Measurements from ENCODE around the gene PLA2G2E. TPM values are rescaled to one million over a fixed set of nuclear protein-coding genes. Genes with fewer than 3 reads are reported as not detected.
"Not testable (repeated sequence)": the region's sequence is repeated elsewhere in the genome, so short reads cannot be mapped to it uniquely, and the experiment has no call there.

PLA2G2E gene
- total RNA-seq, 2 experiments from 2014 or later: not detected

- peaks cover 33% of the 10 kb centered on the region for H3K36me3 Mint-ChIP-seq
- no peak for DNase-seq
- peaks cover 2% of the 10 kb centered on the region for H3K4me1 Mint-ChIP-seq (ENCODE audit: low read depth)
- H3K27ac Mint-ChIP-seq: no peak overlapping the region
- H3K27me3 Mint-ChIP-seq: no peaks in the 10 kb centered on the region
- ChIA-PET CTCF (interaction anchor here (1.4 kb wide), 1 partner anchor 12 kb away, joined by 7 read pairs; the partner anchor contains the start of gene OTUD3), POLR2A (no interaction called here)
- no peak overlapping the region for H3K4me3 Mint-ChIP-seq
- intact Hi-C loops (cut with micrococcal nuclease): no loop called here
- no peaks in the 10 kb centered on the region for H3K9me3 Mint-ChIP-seq
Measured at GRCh38 chr1:19894218-19894617, 29.2 kb downstream of the PLA2G2E start.

- H3K27me3 Mint-ChIP-seq: no peaks in the 10 kb centered on the region
- H3K4me3 Mint-ChIP-seq: no peak overlapping the region
- H3K4me1 Mint-ChIP-seq (ENCODE audit: low read depth): peaks cover 4% of the 10 kb centered on the region
- H3K9me3 Mint-ChIP-seq: no peaks in the 10 kb centered on the region
- no peak for DNase-seq
- ChIA-PET POLR2A (no interaction called here), CTCF (interaction anchor here (1.4 to 1.6 kb wide), 2 partner anchors 11 kb away, joined by 6 to 7 read pairs; partner anchors contain the start of gene OTUD3)
- peaks cover 27% of the 10 kb centered on the region for H3K36me3 Mint-ChIP-seq
- intact Hi-C loops (cut with micrococcal nuclease): no loop called here
- H3K27ac Mint-ChIP-seq: no peak overlapping the region
Measured at GRCh38 chr1:19893687-19894086, 29.7 kb downstream of the PLA2G2E start.

GRCh38 chr1:19892628-19893168 is 30.7 kb downstream of the PLA2G2E start:
- no peaks in the 10 kb centered on the region for H3K9me3 Mint-ChIP-seq
- no peaks in the 10 kb centered on the region for H3K27me3 Mint-ChIP-seq
- H3K4me3 Mint-ChIP-seq: no peak overlapping the region
- ChIA-PET POLR2A (no interaction called here), CTCF (interaction anchor here (1.6 kb wide), 1 partner anchor 10 kb away, joined by 6 read pairs; the partner anchor contains the start of gene OTUD3)
- intact Hi-C loops (cut with micrococcal nuclease): no loop called here
- H3K27ac Mint-ChIP-seq: no peak overlapping the region
- no peak for DNase-seq
- H3K36me3 Mint-ChIP-seq: peaks cover 28% of the 10 kb centered on the region
- peaks cover 10% of the 10 kb centered on the region for H3K4me1 Mint-ChIP-seq (ENCODE audit: low read depth)

GRCh38 chr1:19892129-19892528 is 31.3 kb downstream of the PLA2G2E start:
- no peaks in the 10 kb centered on the region for H3K27me3 Mint-ChIP-seq
- peaks cover 10% of the 10 kb centered on the region for H3K4me1 Mint-ChIP-seq (ENCODE audit: low read depth)
- no peak overlapping the region for H3K4me3 Mint-ChIP-seq
- CTCF ChIA-PET: interaction anchor here (1.6 kb wide), 1 partner anchor 9 kb away, joined by 6 read pairs; the partner anchor contains the start of gene OTUD3
- no peak for DNase-seq
- H3K9me3 Mint-ChIP-seq: no peaks in the 10 kb centered on the region
- POLR2A ChIA-PET: no interaction called here
- intact Hi-C loops (cut with micrococcal nuclease): no loop called here
- no peak overlapping the region for H3K27ac Mint-ChIP-seq
- H3K36me3 Mint-ChIP-seq: peaks cover 27% of the 10 kb centered on the region

- H3K36me3 Mint-ChIP-seq: peaks cover 15% of the 10 kb centered on the region
- no peaks in the 10 kb centered on the region for H3K27me3 Mint-ChIP-seq
- H3K4me1 Mint-ChIP-seq (ENCODE audit: low read depth): peaks cover 23% of the 10 kb centered on the region
- POLR2A ChIA-PET: no interaction called here
- H3K4me3 Mint-ChIP-seq: no peak overlapping the region
- no peak overlapping the region for H3K27ac Mint-ChIP-seq
- H3K9me3 Mint-ChIP-seq: no peaks in the 10 kb centered on the region
- no peak for DNase-seq
- CTCF ChIA-PET: interaction anchor here (1.0 to 2.4 kb wide), 2 partner anchors 8 to 28 kb away, joined by 3 to 13 read pairs; partner anchors contain the start of gene OTUD3
- intact Hi-C loops (cut with micrococcal nuclease): loop anchor here (10.0 kb wide), 2 partner anchors 295 to 605 kb away; a partner anchor contains a TSS
Measured at GRCh38 chr1:19889656-19890055, 33.8 kb downstream of the PLA2G2E start.

- intact Hi-C loops (cut with micrococcal nuclease): loop anchor here (10.0 kb wide), 2 partner anchors 293 to 607 kb away; a partner anchor contains a TSS
- H3K9me3 Mint-ChIP-seq: no peaks in the 10 kb centered on the region
- H3K36me3 Mint-ChIP-seq: peaks cover 14% of the 10 kb centered on the region
- ChIA-PET POLR2A (no interaction called here), CTCF (interaction anchor here (1.2 kb wide), 1 partner anchor 126 kb away, joined by 3 read pairs; no protein-coding TSS in a partner anchor)
- peaks cover 38% of the 10 kb centered on the region for H3K4me1 Mint-ChIP-seq (ENCODE audit: low read depth)
- H3K27ac Mint-ChIP-seq: no peak overlapping the region
- no peaks in the 10 kb centered on the region for H3K27me3 Mint-ChIP-seq
- no peak for DNase-seq
- no peak overlapping the region for H3K4me3 Mint-ChIP-seq
Measured at GRCh38 chr1:19888112-19888511, 35.3 kb downstream of the PLA2G2E start.

- peaks cover 47% of the 10 kb centered on the region for H3K4me1 Mint-ChIP-seq (ENCODE audit: low read depth)
- peaks cover 1% of the 10 kb centered on the region for H3K27me3 Mint-ChIP-seq
- no peak overlapping the region for H3K27ac Mint-ChIP-seq
- intact Hi-C loops (cut with micrococcal nuclease): loop anchor here (10.0 kb wide), 2 partner anchors 291 to 609 kb away; a partner anchor contains a TSS
- H3K36me3 Mint-ChIP-seq: peaks cover 2% of the 10 kb centered on the region
- DNase-seq: no peak
- H3K4me3 Mint-ChIP-seq: no peak overlapping the region
- ChIA-PET CTCF (no interaction called here), POLR2A (no interaction called here)
- H3K9me3 Mint-ChIP-seq: no peaks in the 10 kb centered on the region
Measured at GRCh38 chr1:19885821-19886220, 37.6 kb downstream of the PLA2G2E start.

GRCh38 chr1:19884312-19884711 is 39.1 kb downstream of the PLA2G2E start:
- Mint-ChIP-seq H3K4me3 (no peak overlapping the region), H3K36me3 (peaks cover 2% of the 10 kb centered on the region), H3K27me3 (peaks cover 2% of the 10 kb centered on the region), H3K9me3 (no peaks in the 10 kb centered on the region), H3K4me1 (ENCODE audit: low read depth) (peaks cover 45% of the 10 kb centered on the region), H3K27ac (no peak overlapping the region)
- no peak for DNase-seq
- CTCF ChIA-PET: interaction anchor here (4.2 kb wide), 1 partner anchor 123 kb away, joined by 19 read pairs; no protein-coding TSS in a partner anchor
- POLR2A ChIA-PET: no interaction called here
- intact Hi-C loops (cut with micrococcal nuclease): loop anchor here (10.0 kb wide), 2 partner anchors 290 to 610 kb away; a partner anchor contains a TSS

GRCh38 chr1:19882111-19883071 is 41.0 kb downstream of the PLA2G2E start, which contains the start of gene OTUD3:
Gene OTUD3 (plus strand): TSS chr1:19882395. CDS start chr1:19882514, 119 bp downstream.
- Mint-ChIP-seq H3K4me1 (ENCODE audit: low read depth) (peaks cover 37% of the 10 kb centered on the region), H3K27me3 (peaks cover 7% of the 10 kb centered on the region), H3K9me3 (no peaks in the 10 kb centered on the region), H3K27ac (peak within 1 kb of the TSS; percentile 14), H3K4me3 (peak within 1 kb of the TSS; percentile 84), H3K36me3 (no peaks in the 10 kb centered on the region)
- POLR2A ChIA-PET: interaction anchor here (0.8 to 1.3 kb wide), 3 partner anchors 42 to 121 kb away, joined by 3 to 4 read pairs (median 3); no protein-coding TSS in a partner anchor
- intact Hi-C loops (cut with micrococcal nuclease): loop anchor here (1.0 to 10.0 kb wide), 3 partner anchors 171 to 612 kb away; a partner anchor contains a TSS
- peak; percentile 97 for DNase-seq
- CTCF ChIA-PET: interaction anchor here (0.6 to 4.2 kb wide), 22 partner anchors 8 to 752 kb away, joined by 3 to 19 read pairs (median 4); no protein-coding TSS in a partner anchor

- Mint-ChIP-seq H3K27me3 (peaks cover 12% of the 10 kb centered on the region), H3K4me1 (ENCODE audit: low read depth) (peaks cover 33% of the 10 kb centered on the region)
- intact Hi-C loops (cut with micrococcal nuclease): loop anchor here (10.0 kb wide), 2 partner anchors 286 to 614 kb away; a partner anchor contains a TSS
- H3K4me3 Mint-ChIP-seq, DNase-seq, H3K9me3 Mint-ChIP-seq, H3K36me3 Mint-ChIP-seq, H3K27ac Mint-ChIP-seq, POLR2A ChIA-PET: not testable (repeated sequence)
- CTCF ChIA-PET: interaction anchor here (1.0 to 4.2 kb wide), 3 partner anchors 93 to 218 kb away, joined by 3 to 19 read pairs (median 11); no protein-coding TSS in a partner anchor
Measured at GRCh38 chr1:19880841-19881240, 42.6 kb downstream of the PLA2G2E start.

- Mint-ChIP-seq H3K4me1 (ENCODE audit: low read depth) (peaks cover 24% of the 10 kb centered on the region), H3K27ac (no peak overlapping the region), H3K36me3 (no peaks in the 10 kb centered on the region), H3K9me3 (no peaks in the 10 kb centered on the region), H3K27me3 (peaks cover 16% of the 10 kb centered on the region), H3K4me3 (no peak overlapping the region)
- no peak for DNase-seq
- ChIA-PET CTCF (no interaction called here), POLR2A (no interaction called here)
- intact Hi-C loops (cut with micrococcal nuclease): loop anchor here (10.0 kb wide), 2 partner anchors 285 to 615 kb away; a partner anchor contains a TSS
Measured at GRCh38 chr1:19879661-19880060, 43.8 kb downstream of the PLA2G2E start.

Measured in activated CD4-positive, alpha-beta memory T cell treated with anti-CD3 and anti-CD28 coated beads for 36 hours (primary cell).